Esophagus (tissue), 2 donors: ENCODE measurements around the gene GFOD1. TPM values are rescaled to one million over a fixed set of nuclear protein-coding genes. Genes with fewer than 3 reads are reported as not detected.
"Not testable (repeated sequence)": the region's sequence is repeated elsewhere in the genome, so short reads cannot be mapped to it uniquely, and the experiment has no call there.

ENCODE experiments used
- H3K27ac ChIP-seq, 2 donors: one replicate each; pipeline ENCODE4 v1.5.1; 2013; ENCODE audit warnings: low read depth in 2 of 2, mild to moderate bottlenecking in 2 of 2, inconsistent platforms in 1 of 2, low read length in 1 of 2, moderate library complexity in 1 of 2
- H3K27me3 ChIP-seq, 2 donors: one replicate each; pipeline ENCODE4 v1.6.1; 2013; ENCODE audit warnings: low read length in 2 of 2, control low read depth in 1 of 2, mild to moderate bottlenecking in 1 of 2; ENCODE audit not compliant: insufficient read depth in 2 of 2, control insufficient read depth in 1 of 2
- H3K36me3 ChIP-seq, 2 donors: one replicate each; pipeline ENCODE4 v1.6.1; 2013; ENCODE audit warnings: low read length in 1 of 2; ENCODE audit not compliant: control insufficient read depth in 2 of 2, insufficient read depth in 2 of 2
- H3K4me1 ChIP-seq, 2 donors: one replicate each; pipeline ENCODE4 v1.6.1; 2013; ENCODE audit warnings: low read length in 1 of 2; ENCODE audit not compliant: control insufficient read depth in 2 of 2, insufficient read depth in 2 of 2
- H3K4me3 ChIP-seq, 2 donors: one replicate each; pipeline ENCODE4 v1.5.1; 2013; ENCODE audit warnings: low read length in 2 of 2, mild to moderate bottlenecking in 2 of 2, low read depth in 1 of 2, moderate library complexity in 1 of 2
- H3K9me3 ChIP-seq, 2 donors: one replicate each; pipeline ENCODE4 v1.6.1; 2013; ENCODE audit warnings: mild to moderate bottlenecking in 2 of 2, low read depth in 1 of 2, low read length in 1 of 2, moderate library complexity in 1 of 2; ENCODE audit not compliant: control insufficient read depth in 2 of 2, insufficient read depth in 1 of 2
- WGBS, 2 donors: extraction: QIAGEN DNeasy Blood & Tissue Kit; methylation state at CpG; one replicate each; pipeline ENCODE4 v1.1.7; 2013; 5-methylcytosine and 5-hydroxymethylcytosine counted together
- polyA plus RNA-seq, 2 donors: library from polyadenylated mRNA; stranded (reverse); fragments of 200-250 nt; gene quantifications; one replicate each; pipeline ENCODE4 v1.2.3, GENCODE V29; 2013
- donor health status: healthy with polysubstance abuse.
- donor health status: Bipolar disorder and iron deficiency.

The GFOD1 gene
- polyA plus RNA-seq, 2 donors, result 4.2 to 6.8 TPM

GRCh38 chr6:13334953-13335352 is 152.4 kb downstream of the GFOD1 start:
- whole genome bisulfite sequencing, 2 donors, result 39 to 52% methylated on average over 3 of the region's 3 CpGs
- Histone ChIP-seq H3K4me3 (no peak overlapping the region), H3K9me3 (no peaks in the 10 kb centered on the region), H3K27me3 (no peaks in the 10 kb centered on the region), H3K4me1 (no peaks in the 10 kb centered on the region), H3K27ac (no peak overlapping the region), H3K36me3 (no peaks in the 10 kb centered on the region)

- WGBS, 2 donors, result 81 to 83% methylated on average over 2 of the region's 2 CpGs
- H3K4me1 ChIP-seq, result no peaks in the 10 kb centered on the region
Measured at GRCh38 chr6:13332349-13332706, 155.1 kb downstream of the GFOD1 start.

GRCh38 chr6:13331516-13332348 is 155.7 kb downstream of the GFOD1 start:
- 53 to 58% methylated on average over 13 of the region's 13 CpGs for WGBS, 2 donors
- H3K27ac ChIP-seq, result no peak overlapping the region

More at GRCh38 chr6:13332349-13332706, 155.1 kb downstream of the GFOD1 start:
- Histone ChIP-seq H3K36me3 (no peaks in the 10 kb centered on the region), H3K4me3 (no peak overlapping the region), H3K27ac (no peak overlapping the region), H3K9me3 (no peaks in the 10 kb centered on the region), H3K27me3 (no peaks in the 10 kb centered on the region)

GRCh38 chr6:13328875-13329183 is 158.6 kb downstream of the GFOD1 start:
- WGBS, 2 donors, result 2% methylated on average over 2 of the region's 2 CpGs
- no peaks in the 10 kb centered on the region for H3K36me3 ChIP-seq
- peak overlapping the region; percentile 81 to 87 for H3K4me3 ChIP-seq
- no peaks in the 10 kb centered on the region for H3K27me3 ChIP-seq
- H3K27ac ChIP-seq, result peak overlapping the region; percentile 98 to 100
- H3K9me3 ChIP-seq, result no peaks in the 10 kb centered on the region
- no peaks in the 10 kb centered on the region for H3K4me1 ChIP-seq

More at GRCh38 chr6:13331516-13332348, 155.7 kb downstream of the GFOD1 start:
- H3K4me1 ChIP-seq, result no peaks in the 10 kb centered on the region
- no peaks in the 10 kb centered on the region for H3K36me3 ChIP-seq
- H3K27me3 ChIP-seq, result no peaks in the 10 kb centered on the region
- no peak overlapping the region for H3K4me3 ChIP-seq
- H3K9me3 ChIP-seq, result no peaks in the 10 kb centered on the region

GRCh38 chr6:13328076-13328874 is 159.1 kb downstream of the GFOD1 start, which contains the start of gene TBC1D7:
TBC1D7 (minus strand) TSS chr6:13328537; CDS start chr6:13326898, 1,639 bp downstream.
- 0% methylated on average over 36 to 63 of the region's 63 CpGs for WGBS, 2 donors
- no peaks in the 10 kb centered on the region for H3K27me3 ChIP-seq
- H3K36me3 ChIP-seq, result no peaks in the 10 kb centered on the region
- H3K4me1 ChIP-seq, result no peaks in the 10 kb centered on the region
- H3K27ac ChIP-seq, result peak within 1 kb of the TSS; percentile 98 to 100
- no peaks in the 10 kb centered on the region for H3K9me3 ChIP-seq
- peak within 1 kb of the TSS; percentile 81 to 87 for H3K4me3 ChIP-seq

GRCh38 chr6:13327691-13328075 is 159.7 kb downstream of the GFOD1 start:
- no peaks in the 10 kb centered on the region for H3K27me3 ChIP-seq
- no peaks in the 10 kb centered on the region for H3K36me3 ChIP-seq
- H3K4me3 ChIP-seq, result peak overlapping the region; percentile 81 to 87
- peak overlapping the region; percentile 98 to 100 for H3K27ac ChIP-seq
- 1% methylated on average over 10 of the region's 10 CpGs for WGBS, 2 donors
- H3K9me3 ChIP-seq, result no peaks in the 10 kb centered on the region
- no peaks in the 10 kb centered on the region for H3K4me1 ChIP-seq

- H3K27me3 ChIP-seq, H3K4me3 ChIP-seq, H3K27ac ChIP-seq, H3K36me3 ChIP-seq, H3K4me1 ChIP-seq, H3K9me3 ChIP-seq: not testable (repeated sequence)
- WGBS, 2 donors, result 81 to 83% methylated on average over 3 of the region's 3 CpGs
Measured at GRCh38 chr6:13326031-13326586, 161.3 kb downstream of the GFOD1 start.

GRCh38 chr6:13319891-13320564 is 167.4 kb downstream of the GFOD1 start:
- Histone ChIP-seq H3K36me3 (peaks cover 20% of the 10 kb centered on the region in 2 donors), H3K27ac (no peak overlapping the region), H3K4me3 (no peak overlapping the region), H3K4me1 (no peaks in the 10 kb centered on the region), H3K9me3 (no peaks in the 10 kb centered on the region), H3K27me3 (no peaks in the 10 kb centered on the region)
- WGBS, 2 donors, result 93 to 95% methylated on average over 5 of the region's 5 CpGs

GRCh38 chr6:13318821-13319220 is 168.6 kb downstream of the GFOD1 start:
- H3K4me3 ChIP-seq, result no peak overlapping the region
- H3K27me3 ChIP-seq, result no peaks in the 10 kb centered on the region
- no peak overlapping the region for H3K27ac ChIP-seq
- no peaks in the 10 kb centered on the region for H3K9me3 ChIP-seq
- peaks cover 20 to 22% of the 10 kb centered on the region in 2 donors for H3K36me3 ChIP-seq
- no peaks in the 10 kb centered on the region for H3K4me1 ChIP-seq
- WGBS, 2 donors, result 90 to 92% methylated on average over 2 of the region's 2 CpGs
